ENCODE results near the gene NOL9.

Gene NOL9

DNA sequence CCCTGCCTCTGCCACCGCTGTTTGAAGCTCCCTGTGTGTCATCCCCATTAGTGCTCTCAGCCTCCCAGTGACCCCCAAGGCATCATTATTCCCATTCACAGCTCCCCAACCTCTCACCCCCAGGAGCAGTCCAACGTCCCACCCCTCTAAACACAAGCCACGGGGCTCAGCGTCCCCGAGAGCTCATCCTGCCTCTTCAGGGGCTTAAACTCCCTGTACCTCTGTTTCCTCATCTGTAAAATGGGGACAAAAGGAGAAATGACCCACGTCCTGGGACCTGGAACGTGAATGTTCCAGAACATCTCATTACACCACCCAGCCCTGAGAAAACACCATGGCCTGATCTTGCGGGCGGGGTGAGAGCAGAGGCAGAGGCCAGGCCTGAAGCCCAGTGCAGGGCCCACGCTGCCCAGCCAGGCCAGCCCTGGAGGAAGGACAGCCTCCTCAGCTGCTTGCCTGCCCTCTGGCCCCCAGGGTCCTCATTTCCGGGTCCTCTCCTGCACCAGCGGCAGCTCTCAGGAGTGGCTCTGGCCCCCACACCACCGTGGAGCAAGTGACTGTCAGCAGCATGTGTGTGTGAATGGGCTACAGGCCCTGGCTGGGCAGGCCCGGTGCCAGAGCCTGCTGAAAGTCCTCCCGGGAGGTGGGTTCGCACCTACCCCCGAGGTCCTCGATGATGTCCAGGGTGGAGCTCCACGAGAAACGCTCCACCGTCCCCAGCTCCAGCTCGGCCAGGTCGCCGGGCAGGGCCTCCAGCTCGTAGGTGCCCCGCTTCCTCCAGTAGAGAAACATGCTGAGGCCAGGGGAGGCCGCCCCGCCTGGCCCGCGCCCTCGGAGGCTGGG is 48.7 kb downstream of the NOL9 start:
- Histone ChIP-seq H3K4me3 (ENCODE audit: low read length in 2 of 2) (no peak overlapping the region), H3K36me3 (ENCODE audit: control insufficient read depth in 2 of 2, insufficient read depth in 2 of 2, low read length in 2 of 2) (no peaks in the 10 kb centered on the region), H3K27ac (ENCODE audit: low read depth in 2 of 2, low read length in 2 of 2) (no peak overlapping the region), H3K9me3 (ENCODE audit: control insufficient read depth in 2 of 2, low read length in 2 of 2) (no peaks in the 10 kb centered on the region), H3K27me3 (ENCODE audit: control insufficient read depth in 2 of 2, insufficient read depth in 2 of 2, low read length in 2 of 2) (no peaks in the 10 kb centered on the region), H3K9ac (ENCODE audit: low read depth in 1 of 2, low read length in 2 of 2) (no peak overlapping the region), H3K4me1 (ENCODE audit: control insufficient read depth in 2 of 2, insufficient read depth in 2 of 2, low read length in 2 of 2) (peaks cover 0 to 12% of the 10 kb centered on the region in 2 donors)

DNA sequence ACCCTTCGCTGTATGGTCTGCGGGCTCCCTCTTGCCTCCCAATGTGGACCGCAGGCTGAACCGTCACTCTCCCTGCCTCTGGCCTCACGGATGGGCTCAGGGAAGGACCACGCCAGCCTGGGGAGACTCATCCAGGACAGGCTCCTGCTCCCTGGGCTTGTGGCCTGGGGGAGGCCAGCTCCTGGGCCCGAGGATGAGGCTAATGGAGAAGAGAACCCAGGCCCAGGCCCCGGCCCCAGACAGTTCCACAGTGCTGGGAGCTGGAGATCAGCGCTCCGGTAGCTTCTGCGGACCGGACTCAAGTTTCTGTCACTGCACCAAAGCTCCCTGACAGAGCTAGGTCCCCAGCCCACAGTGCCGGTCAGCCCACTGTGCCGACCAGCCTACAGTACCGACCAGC is 49.4 kb downstream of the NOL9 start:
- no peak overlapping the region for H3K27ac ChIP-seq (ENCODE audit: low read depth in 2 of 2, low read length in 2 of 2)
- H3K27me3 ChIP-seq (ENCODE audit: control insufficient read depth in 2 of 2, insufficient read depth in 2 of 2, low read length in 2 of 2), result no peaks in the 10 kb centered on the region
- no peaks in the 10 kb centered on the region for H3K9me3 ChIP-seq (ENCODE audit: control insufficient read depth in 2 of 2, low read length in 2 of 2)
- H3K4me3 ChIP-seq (ENCODE audit: low read length in 2 of 2), result no peak overlapping the region
- H3K9ac ChIP-seq (ENCODE audit: low read depth in 1 of 2, low read length in 2 of 2), result no peak overlapping the region
- no peaks in the 10 kb centered on the region for H3K36me3 ChIP-seq (ENCODE audit: control insufficient read depth in 2 of 2, insufficient read depth in 2 of 2, low read length in 2 of 2)
- peaks cover 0 to 12% of the 10 kb centered on the region in 2 donors for H3K4me1 ChIP-seq (ENCODE audit: control insufficient read depth in 2 of 2, insufficient read depth in 2 of 2, low read length in 2 of 2)

DNA sequence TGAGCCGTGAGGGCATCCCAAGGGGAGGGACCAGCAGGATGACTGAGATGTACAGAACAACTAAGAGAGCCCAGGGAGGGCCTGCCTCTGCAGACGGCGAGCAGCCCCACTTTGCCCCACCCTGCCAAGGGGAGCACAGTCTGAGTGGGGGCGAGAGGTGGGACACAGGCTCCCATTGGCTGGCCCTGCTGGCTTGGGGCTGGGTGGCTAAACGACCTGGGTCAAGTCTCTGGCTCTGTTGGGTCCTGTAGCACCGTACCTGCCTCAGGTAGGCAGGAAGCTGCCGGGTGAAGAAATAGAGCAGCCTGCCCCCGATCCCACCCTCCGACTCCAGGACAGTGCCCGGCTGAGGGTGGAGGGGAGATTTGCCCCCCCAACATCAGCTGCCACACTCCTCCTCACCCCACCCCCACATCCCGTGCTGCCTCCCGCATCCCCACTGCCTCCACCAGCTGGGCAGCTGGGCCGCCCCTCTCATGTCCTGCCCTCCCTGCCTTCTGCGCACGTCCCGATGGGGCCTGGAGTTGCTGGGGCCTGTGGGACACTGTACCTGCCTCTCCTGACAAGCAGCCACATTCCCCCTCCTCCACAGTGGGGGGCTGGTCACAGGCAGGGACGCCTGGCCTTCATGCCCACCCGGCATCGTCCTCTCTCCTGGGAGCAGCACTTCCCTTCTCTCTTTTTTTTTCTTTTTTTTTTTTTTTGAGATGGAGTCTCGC is 50.3 kb downstream of the NOL9 start:
- Histone ChIP-seq H3K9ac (ENCODE audit: low read depth in 1 of 2, low read length in 2 of 2) (no peak overlapping the region), H3K27me3 (ENCODE audit: control insufficient read depth in 2 of 2, insufficient read depth in 2 of 2, low read length in 2 of 2) (no peaks in the 10 kb centered on the region), H3K27ac (ENCODE audit: low read depth in 2 of 2, low read length in 2 of 2) (no peak overlapping the region), H3K4me1 (ENCODE audit: control insufficient read depth in 2 of 2, insufficient read depth in 2 of 2, low read length in 2 of 2) (peaks cover 0 to 12% of the 10 kb centered on the region in 2 donors), H3K9me3 (ENCODE audit: control insufficient read depth in 2 of 2, low read length in 2 of 2) (no peaks in the 10 kb centered on the region), H3K4me3 (ENCODE audit: low read length in 2 of 2) (no peak overlapping the region), H3K36me3 (ENCODE audit: control insufficient read depth in 2 of 2, insufficient read depth in 2 of 2, low read length in 2 of 2) (no peaks in the 10 kb centered on the region)

DNA sequence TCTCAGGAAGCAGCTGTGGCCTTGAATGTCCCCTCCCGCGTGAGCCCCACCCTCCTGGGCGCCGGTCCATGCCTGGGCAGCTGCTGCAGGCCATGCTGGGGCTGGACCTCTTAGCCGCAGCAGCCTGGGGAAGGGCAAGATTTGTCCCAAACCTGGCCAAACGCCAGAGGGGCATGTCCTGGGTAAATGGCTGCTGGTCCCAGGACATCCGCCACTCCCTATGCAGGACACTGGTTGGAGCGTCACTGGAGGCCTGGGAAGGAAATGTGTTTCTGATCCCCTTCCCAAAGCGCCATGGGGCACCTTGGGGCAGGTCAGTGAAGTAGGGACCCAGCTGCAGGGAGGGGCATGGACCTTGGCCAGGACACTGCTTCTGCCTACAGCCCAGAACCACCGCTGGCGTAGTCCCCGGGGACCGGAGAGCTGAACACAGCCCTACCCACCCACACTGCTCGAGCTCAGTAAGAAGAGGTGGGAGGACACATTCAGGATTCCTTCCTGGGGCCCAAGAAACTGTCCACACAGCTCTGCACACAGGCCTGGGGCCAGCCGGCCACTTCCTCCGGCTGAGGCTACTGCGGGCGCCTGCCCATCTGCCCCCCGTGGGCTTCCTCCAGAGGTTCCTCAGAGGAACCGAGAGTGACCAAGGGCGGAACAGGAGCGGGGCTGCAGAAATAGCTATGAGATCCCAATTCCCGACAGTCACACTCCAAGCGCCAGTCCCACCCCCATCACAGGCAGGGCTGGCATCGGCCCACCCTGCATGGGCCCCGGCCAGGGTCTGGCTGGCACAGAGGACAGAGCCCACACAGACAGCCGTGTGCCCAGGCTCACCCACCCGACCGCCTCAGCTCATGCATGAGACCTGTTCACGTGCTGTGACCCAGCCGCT is 52.1 kb downstream of the NOL9 start:
- peaks cover 3 to 5% of the 10 kb centered on the region in 2 donors for H3K27me3 ChIP-seq (ENCODE audit: control insufficient read depth in 2 of 2, insufficient read depth in 2 of 2, low read length in 2 of 2)
- no peaks in the 10 kb centered on the region for H3K36me3 ChIP-seq (ENCODE audit: control insufficient read depth in 2 of 2, insufficient read depth in 2 of 2, low read length in 2 of 2)
- H3K9me3 ChIP-seq (ENCODE audit: control insufficient read depth in 2 of 2, low read length in 2 of 2), result no peaks in the 10 kb centered on the region
- H3K4me1 ChIP-seq (ENCODE audit: control insufficient read depth in 2 of 2, insufficient read depth in 2 of 2, low read length in 2 of 2), result peaks cover 0 to 12% of the 10 kb centered on the region in 2 donors
- peak overlapping the region in 1 of 2 donors; percentile 32 for H3K27ac ChIP-seq (ENCODE audit: low read depth in 2 of 2, low read length in 2 of 2)
- H3K9ac ChIP-seq (ENCODE audit: low read depth in 1 of 2, low read length in 2 of 2), result no peak overlapping the region
- no peak overlapping the region for H3K4me3 ChIP-seq (ENCODE audit: low read length in 2 of 2)

DNA sequence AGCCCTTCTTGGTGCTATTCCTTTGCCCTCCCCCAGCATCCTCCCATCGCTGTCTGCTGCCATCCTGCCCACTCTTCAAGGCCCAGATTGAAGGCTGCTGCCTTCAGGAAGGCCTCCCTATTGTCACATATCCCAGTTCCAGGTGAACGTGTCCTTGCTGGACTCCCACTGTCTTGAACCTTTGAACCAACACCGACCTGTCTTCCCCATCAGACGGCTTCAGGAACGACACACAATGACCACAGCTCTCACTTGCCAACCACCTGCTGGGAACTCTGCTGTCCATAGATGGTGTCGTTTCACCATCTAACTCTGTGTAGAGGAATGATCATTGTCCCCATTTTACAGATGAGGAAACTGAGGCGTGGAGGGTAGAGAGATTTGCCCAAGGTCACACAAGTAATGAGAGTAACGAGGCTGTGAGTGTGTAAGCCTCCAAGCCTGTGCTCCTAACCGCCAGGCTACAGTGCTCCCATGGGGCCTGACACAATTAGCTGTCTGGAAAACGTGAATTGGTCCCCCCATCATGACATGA is 53.0 kb downstream of the NOL9 start:
- H3K27ac ChIP-seq (ENCODE audit: low read depth in 2 of 2, low read length in 2 of 2), result peak overlapping the region in 1 of 2 donors; percentile 17
- no peaks in the 10 kb centered on the region for H3K9me3 ChIP-seq (ENCODE audit: control insufficient read depth in 2 of 2, low read length in 2 of 2)
- H3K4me1 ChIP-seq (ENCODE audit: control insufficient read depth in 2 of 2, insufficient read depth in 2 of 2, low read length in 2 of 2), result peaks cover 6 to 16% of the 10 kb centered on the region in 2 donors
- H3K27me3 ChIP-seq (ENCODE audit: control insufficient read depth in 2 of 2, insufficient read depth in 2 of 2, low read length in 2 of 2), result peaks cover 5 to 8% of the 10 kb centered on the region in 2 donors
- no peaks in the 10 kb centered on the region for H3K36me3 ChIP-seq (ENCODE audit: control insufficient read depth in 2 of 2, insufficient read depth in 2 of 2, low read length in 2 of 2)
- no peak overlapping the region for H3K4me3 ChIP-seq (ENCODE audit: low read length in 2 of 2)
- no peak overlapping the region for H3K9ac ChIP-seq (ENCODE audit: low read depth in 1 of 2, low read length in 2 of 2)

DNA sequence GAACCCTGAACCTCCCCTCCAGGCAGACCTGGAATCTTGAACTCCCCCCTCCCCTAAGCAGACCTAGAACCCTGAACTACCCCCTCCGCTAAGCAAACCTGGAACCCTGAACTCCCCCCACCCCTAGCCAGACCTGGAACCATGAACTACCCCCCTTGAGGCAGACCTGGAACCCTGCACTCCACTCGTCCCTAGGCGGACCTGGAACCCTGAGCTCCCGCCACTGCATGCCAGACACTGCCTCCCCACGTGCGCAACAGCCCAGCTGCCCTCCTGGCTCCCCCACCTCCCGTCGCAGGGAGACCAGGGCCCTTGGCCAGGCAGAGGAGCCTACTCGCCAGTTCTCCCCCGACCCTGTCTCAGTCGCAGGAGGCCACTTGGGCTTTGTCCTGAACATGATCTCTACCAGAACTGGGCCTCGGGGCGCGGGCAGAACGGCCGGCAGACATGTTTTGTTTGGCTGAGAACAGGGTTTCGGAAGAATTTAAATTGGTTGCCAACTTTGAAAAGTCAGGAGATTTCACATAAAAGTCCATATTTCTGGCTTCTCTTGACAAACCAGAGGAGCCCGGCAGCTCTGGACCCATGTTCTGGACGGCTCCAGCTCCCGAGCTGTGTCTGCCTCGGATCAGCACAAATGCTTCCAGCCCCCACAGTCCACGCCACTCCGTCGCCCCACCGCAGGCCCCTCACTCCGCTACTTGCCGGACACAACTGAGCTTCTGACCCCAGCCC is 53.6 kb downstream of the NOL9 start:
- Histone ChIP-seq H3K4me3 (ENCODE audit: low read length in 2 of 2) (no peak overlapping the region), H3K27ac (ENCODE audit: low read depth in 2 of 2, low read length in 2 of 2) (no peak overlapping the region), H3K36me3 (ENCODE audit: control insufficient read depth in 2 of 2, insufficient read depth in 2 of 2, low read length in 2 of 2) (no peaks in the 10 kb centered on the region), H3K9me3 (ENCODE audit: control insufficient read depth in 2 of 2, low read length in 2 of 2) (no peaks in the 10 kb centered on the region), H3K27me3 (ENCODE audit: control insufficient read depth in 2 of 2, insufficient read depth in 2 of 2, low read length in 2 of 2) (peaks cover 5 to 9% of the 10 kb centered on the region in 2 donors), H3K9ac (ENCODE audit: low read depth in 1 of 2, low read length in 2 of 2) (no peak overlapping the region), H3K4me1 (ENCODE audit: control insufficient read depth in 2 of 2, insufficient read depth in 2 of 2, low read length in 2 of 2) (peaks cover 7 to 16% of the 10 kb centered on the region in 2 donors)

DNA sequence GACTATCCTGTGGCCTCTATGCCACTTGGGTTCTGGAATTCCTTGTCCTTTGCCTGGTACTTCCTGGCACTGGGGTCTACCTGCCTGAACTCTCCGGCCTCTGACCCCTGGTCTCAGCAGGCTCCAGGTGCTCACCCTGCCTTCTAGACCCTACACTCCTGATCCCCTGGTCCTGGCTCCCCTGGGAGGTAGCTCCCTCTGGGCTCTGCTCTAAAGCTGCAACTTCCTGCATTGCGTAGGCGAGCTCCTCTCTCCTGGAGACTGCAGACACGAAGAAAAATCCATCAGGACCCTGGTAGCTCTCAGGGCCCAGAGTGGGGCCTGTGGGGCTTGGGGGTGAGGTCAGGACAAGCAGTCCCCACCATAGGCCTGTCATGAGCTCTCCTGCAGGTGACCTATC is 55.0 kb downstream of the NOL9 start:
- Histone ChIP-seq H3K4me3 (ENCODE audit: low read length in 2 of 2) (no peak overlapping the region), H3K36me3 (ENCODE audit: control insufficient read depth in 2 of 2, insufficient read depth in 2 of 2, low read length in 2 of 2) (no peaks in the 10 kb centered on the region), H3K27ac (ENCODE audit: low read depth in 2 of 2, low read length in 2 of 2) (no peak overlapping the region), H3K4me1 (ENCODE audit: control insufficient read depth in 2 of 2, insufficient read depth in 2 of 2, low read length in 2 of 2) (peaks cover 8 to 16% of the 10 kb centered on the region in 2 donors), H3K27me3 (ENCODE audit: control insufficient read depth in 2 of 2, insufficient read depth in 2 of 2, low read length in 2 of 2) (peaks cover 8 to 9% of the 10 kb centered on the region in 2 donors), H3K9me3 (ENCODE audit: control insufficient read depth in 2 of 2, low read length in 2 of 2) (no peaks in the 10 kb centered on the region), H3K9ac (ENCODE audit: low read depth in 1 of 2, low read length in 2 of 2) (no peak overlapping the region)

DNA sequence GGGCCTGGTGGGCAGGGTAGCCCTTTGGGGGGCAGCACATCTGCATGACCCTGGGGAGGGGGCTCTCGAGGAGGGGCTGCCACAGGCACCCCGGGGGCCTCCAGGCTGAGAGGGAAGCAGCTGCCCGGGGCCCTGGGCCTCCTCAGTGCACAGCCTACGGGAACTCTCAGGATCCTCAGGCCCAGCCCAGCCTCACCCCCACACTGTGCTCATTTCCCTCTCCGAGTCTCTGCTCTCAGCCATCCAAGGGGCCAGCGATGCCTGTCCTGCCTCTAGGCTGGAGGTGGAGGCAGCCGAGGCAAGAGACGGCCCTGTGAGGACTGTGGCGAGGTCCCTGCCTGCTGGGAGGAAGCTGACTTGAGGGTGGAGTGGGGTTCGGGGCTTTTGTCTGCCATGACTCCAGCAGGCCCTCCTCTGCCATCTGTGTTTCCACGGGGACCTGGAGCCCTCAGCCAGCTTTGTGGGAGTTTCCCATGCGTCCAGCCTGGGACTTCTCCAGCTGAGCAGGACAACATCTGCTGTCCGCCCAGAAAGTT is 55.7 kb downstream of the NOL9 start:
- no peak overlapping the region for H3K4me3 ChIP-seq (ENCODE audit: low read length in 2 of 2)
- H3K4me1 ChIP-seq (ENCODE audit: control insufficient read depth in 2 of 2, insufficient read depth in 2 of 2, low read length in 2 of 2), result peaks cover 8 to 16% of the 10 kb centered on the region in 2 donors
- no peaks in the 10 kb centered on the region for H3K9me3 ChIP-seq (ENCODE audit: control insufficient read depth in 2 of 2, low read length in 2 of 2)
- peaks cover 8 to 9% of the 10 kb centered on the region in 2 donors for H3K27me3 ChIP-seq (ENCODE audit: control insufficient read depth in 2 of 2, insufficient read depth in 2 of 2, low read length in 2 of 2)
- no peak overlapping the region for H3K27ac ChIP-seq (ENCODE audit: low read depth in 2 of 2, low read length in 2 of 2)
- H3K36me3 ChIP-seq (ENCODE audit: control insufficient read depth in 2 of 2, insufficient read depth in 2 of 2, low read length in 2 of 2), result no peaks in the 10 kb centered on the region
- no peak overlapping the region for H3K9ac ChIP-seq (ENCODE audit: low read depth in 1 of 2, low read length in 2 of 2)
